HG03378 (cell line): ENCODE measurements around the gene PPARG.

ENCODE experiments used
- ATAC-seq: cut with Tn5 transposase; IDR thresholded peaks from one replicate; pipeline ENCODE4 v1.9.1; 2021; ENCODE audit warnings: mild to moderate bottlenecking, moderate library complexity; ENCODE audit not compliant: unreplicated experiment

PPARG gene

DNA sequence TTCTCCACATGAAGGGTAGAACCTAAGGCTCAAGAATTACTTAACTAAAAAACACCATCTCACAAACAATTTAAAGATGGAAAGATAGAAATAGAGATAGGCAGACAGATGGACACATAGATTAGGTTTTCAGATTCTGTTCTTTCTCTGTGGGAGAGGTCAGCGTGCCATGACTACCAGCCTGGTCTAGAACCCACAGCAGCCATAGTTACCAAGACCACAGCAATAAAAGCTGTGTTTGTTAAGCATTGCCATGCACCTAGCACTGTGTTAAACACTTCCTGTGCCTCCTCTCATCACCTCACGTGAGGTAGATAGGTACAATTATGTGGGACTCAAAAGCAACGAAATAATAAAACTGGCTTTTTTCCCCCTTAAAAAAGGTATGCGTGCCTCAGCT lies 112.3 kb downstream of the PPARG start:
- ATAC-seq, result no peak

DNA sequence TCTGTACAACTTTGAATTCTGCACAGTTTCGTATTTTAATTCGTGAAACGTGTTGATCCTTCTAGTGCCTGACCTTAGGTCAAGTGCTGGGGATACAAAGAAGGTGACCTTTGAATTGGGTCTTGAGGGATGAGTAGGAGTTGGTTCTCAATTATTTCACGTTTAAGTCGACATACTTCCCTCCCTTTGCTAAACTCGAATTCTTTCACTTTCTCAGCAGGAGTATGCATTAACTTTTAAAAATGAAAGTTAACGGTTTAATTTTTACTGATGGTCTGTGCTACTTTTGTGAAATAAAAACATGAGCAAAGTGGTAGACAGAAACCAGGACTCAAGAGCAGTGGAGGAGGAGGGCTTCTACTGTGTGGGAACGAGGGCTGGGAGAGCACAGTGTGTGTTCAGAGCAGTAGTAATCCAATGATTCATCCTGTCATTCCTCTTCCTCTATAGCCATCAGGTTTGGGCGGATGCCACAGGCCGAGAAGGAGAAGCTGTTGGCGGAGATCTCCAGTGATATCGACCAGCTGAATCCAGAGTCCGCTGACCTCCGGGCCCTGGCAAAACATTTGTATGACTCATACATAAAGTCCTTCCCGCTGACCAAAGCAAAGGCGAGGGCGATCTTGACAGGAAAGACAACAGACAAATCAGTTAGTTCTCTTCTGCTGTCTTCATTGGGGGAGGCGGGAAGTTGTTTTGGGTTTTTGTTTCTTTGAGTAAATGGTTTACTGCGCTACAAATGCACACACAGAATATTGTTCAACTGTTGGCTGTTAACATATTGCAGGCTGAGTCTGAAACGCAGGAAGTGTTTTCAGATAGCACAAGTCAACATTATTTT lies 116.8 kb downstream of the PPARG start:
- ATAC-seq, result no peak

DNA sequence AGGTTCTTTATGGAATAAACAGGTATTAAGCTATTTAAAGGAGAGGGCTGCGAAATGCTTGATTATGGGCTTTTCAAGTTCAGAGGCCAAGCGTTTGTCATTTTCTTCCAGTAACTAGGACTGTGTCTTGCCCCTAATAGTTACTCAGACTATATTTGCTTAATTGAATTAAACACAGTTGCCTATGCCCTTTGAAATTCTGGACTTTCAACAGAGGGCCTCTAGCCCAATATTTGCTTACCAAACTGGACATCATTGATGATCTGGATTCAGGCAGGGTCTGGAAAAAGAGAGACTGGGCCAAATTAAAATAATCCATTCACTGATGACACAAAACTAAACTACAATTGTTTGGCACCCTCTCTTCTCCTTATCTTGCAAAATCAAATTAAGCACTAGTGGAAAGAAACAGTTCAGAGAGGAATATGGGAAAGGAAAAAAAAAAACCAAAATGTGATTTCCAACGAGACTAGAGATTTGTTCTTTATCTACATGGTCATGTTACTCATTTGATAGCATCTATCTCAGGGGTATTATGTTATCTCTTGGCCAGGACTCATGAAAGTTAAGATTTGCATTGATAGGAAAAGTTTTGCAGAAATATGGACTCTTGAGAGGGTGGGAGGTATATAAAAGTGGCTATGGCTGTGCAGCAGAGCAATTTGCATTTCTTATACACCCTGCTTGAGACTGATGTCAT lies 120.3 kb downstream of the PPARG start:
- no peak for ATAC-seq

DNA sequence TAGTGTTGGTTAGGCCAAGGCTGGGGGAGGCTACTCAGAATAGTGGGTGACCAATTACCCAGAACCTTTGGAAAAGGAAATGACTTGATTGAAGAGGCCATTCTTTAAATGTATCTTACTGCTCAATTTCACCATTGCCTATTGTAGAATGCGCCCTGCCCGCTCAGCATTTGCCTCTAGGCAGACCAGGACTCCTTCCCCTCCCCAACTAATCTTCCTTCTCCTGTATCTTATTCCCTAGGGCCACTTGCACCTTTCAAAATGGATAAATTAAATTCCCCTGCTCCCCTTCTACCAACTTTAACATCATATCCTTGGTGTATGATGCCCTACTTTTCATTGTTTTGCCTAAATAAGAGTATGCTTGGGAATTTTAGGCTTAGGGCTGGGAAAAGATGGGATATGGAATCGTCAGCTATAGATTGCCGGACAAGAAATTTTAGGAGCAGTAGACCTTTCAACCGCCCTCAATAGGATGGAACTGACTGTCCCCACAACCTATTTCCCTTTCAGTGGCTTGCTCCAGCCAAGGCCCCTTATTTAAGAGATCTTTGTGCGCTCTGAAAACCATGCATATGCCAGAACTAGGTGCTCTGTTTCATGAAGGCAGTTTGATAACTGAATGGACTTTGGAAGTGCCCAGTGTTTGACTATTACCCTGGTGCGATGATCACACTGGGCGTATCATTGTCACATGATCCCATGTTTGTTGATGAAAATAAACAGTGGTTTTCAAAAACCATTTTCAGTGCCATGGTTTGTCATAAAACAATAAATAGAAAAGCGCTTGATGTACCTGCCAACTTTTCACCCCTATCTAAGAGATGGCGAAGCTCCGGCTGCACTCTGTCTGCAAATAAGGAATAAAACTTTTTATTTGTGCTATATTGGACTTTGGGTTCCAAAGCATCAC lies 121.1 kb downstream of the PPARG start:
- ATAC-seq, result no peak

DNA sequence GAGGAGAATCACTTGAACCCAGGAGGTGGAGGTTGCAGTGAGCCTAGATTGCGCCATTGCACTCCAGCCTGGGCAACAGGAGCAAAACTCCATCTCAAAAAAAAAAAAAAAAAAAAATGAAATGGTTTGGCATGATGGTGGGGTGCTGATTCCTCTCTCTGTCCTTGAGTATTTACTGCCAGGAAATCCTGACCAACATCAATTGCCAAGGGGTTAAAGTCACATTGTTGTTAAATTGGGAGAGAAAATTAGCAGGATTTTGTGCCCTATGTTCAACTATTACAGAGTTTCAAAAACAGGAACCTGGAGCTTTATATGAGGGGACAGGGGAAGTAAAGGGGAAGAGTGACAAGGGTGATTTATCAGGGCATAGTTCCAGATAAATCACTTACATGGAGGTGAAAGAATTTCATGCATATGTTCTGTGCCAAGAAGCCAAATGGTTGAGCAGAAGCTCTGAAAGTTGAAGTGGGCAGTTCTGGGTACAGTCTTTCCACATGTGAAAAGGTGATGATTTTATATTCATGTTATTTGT lies 124.9 kb downstream of the PPARG start:
- ATAC-seq, result no peak

DNA sequence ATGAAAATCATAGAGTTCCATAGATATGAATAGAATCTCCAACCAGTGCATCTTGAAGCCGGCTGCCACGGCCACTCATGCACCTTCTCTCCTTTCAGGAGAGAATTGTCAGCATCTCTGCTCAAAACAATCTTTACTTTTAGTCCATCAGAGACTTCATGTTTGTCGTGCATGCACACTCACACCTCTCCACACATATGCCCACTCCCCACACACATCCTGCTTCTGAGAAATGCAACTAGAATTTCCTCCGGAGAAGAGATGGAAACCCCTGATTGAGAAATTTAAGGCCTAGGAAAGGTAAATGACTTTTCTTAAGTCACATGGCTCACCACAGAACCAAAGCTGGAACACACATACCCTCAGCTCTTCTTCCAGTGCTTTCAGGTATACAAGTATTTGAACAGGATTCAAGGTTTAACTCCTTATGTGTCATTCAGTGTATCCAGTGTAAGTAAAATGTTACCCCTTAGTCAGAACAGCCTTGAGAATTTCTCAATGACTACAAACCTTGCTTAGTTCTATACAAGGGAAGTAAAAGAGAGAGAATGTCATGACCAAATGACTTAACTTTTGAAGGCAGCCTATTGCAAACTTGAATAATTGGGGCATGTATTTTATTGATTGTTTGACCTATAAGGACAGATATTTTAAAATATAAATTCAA lies 126.3 kb downstream of the PPARG start:
- ATAC-seq, result no peak

DNA sequence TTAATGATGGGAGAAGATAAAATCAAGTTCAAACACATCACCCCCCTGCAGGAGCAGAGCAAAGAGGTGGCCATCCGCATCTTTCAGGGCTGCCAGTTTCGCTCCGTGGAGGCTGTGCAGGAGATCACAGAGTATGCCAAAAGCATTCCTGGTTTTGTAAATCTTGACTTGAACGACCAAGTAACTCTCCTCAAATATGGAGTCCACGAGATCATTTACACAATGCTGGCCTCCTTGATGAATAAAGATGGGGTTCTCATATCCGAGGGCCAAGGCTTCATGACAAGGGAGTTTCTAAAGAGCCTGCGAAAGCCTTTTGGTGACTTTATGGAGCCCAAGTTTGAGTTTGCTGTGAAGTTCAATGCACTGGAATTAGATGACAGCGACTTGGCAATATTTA lies 127.9 kb downstream of the PPARG start:
- ATAC-seq, result no peak

DNA sequence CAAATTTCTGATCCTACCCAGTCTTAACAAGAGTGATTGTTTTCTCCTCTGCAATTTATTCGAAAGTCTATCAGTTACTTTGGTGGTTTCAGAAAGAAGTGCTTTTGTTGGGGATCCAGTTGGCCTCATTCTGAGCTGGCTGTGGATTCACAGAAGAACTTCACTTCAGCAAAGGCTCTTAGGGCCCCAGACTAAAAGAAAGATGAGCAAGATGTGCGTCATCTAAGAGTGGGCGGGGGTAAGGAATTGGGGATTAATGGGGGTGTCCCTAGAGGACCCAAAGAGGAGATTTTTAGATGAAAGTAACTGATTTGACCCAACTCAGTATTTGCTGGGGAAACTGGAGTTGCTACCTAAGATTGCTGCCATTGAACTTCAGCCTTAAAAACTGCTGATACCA lies 131.5 kb downstream of the PPARG start:
- no peak for ATAC-seq

DNA sequence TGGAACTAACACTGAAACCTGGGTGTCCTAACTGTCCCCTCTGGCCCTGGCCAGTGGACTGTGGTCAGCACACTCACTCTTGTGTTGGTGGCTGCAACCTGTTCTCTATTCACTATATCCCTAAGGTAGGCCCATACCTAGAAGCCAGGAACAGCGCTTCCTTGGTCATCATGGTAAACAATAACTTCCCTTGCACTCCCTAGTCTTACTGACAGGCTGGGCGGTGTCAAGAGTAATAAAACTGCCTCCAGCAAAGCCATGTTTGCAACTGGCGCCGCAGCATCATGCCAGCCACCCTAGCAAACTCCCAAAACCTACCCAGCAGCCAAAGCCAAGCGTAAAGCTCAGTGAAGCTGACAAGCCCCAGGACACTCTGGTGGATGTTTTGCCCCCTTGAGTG lies 132.3 kb downstream of the PPARG start:
- ATAC-seq, result no peak

DNA sequence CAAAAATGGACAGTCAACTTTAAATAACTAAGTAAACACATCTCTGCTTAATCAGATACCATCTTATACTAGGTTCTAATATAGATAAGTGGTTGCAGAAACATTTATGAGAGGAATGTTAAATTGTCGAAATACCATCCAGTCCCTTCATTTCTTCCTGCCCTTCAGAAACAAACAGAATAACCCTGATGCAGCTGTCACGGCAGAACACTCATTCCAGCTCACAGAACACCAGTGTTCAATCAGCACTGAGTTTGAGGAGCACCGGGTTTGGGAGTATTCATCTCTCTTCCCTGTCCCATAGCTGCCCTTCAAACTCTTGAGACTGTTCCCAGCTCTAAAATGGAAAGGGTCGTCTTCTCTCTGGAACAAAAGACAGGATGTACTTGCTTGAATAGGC lies 134.3 kb downstream of the PPARG start:
- no peak for ATAC-seq

DNA sequence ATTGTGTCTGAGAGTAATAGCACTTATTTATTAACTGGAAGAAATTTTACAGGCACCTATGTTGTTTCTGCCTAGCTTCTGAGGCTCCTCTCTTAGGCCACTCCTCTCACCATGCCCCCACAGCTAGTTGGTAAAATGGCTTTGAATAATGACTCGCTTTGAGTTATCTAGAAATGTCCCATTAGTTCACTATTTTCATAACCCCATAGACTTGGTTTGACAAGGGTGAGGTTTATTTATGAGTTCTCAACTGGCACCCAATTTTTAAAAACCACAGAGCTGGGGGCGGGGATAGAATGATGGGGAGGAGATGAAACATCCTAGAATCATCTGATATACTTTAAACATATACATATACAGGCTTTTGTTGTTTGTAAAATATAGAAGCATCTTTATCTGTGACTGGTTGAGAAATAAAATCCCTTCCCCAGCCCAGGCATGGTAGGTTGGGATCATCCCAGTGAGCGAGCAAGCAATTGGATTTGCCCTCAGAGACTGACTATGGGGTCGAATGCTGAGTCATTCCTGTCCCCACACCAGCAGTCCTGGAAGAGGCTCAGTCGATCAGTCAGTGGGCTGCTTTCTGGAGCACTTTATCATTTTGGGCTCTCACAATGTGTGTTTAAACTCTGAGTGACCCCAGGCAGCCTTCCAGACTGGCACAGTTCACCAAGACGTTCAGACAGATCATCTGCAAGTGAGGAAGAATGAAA lies 135.2 kb downstream of the PPARG start:
- ATAC-seq, result no peak

DNA sequence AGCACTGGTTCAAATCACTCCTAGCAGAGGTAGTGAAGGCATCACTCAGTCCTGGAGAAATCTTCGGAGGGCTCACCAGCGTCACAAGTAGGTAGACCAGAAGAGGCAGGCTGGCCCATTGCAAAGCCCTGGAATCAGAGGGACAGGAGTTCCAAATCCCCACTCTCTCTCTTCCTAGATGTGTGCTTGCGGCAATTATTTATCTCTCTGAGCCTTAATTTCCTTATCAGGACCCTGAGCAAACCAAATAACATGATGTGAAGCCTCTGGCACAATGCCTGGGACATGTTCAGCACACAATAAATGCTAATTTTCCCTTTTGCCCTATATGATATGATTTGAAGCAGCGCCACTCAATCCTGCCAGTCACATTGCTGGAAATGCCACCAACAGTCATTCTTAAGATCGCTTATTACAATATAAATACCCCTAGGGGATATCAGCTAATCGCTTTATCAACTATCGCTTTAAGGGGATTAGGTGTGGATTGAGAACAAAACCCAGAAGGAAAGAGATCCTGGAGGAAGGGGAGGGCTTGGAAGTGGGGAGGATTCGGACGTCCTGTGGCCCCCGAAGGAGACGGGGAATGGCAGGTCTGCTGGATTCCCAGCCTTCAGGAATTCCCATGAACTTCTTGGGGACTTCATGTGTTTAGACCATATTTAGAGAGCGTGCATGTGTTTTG lies 135.9 kb downstream of the PPARG start:
- ATAC-seq, result no peak

DNA sequence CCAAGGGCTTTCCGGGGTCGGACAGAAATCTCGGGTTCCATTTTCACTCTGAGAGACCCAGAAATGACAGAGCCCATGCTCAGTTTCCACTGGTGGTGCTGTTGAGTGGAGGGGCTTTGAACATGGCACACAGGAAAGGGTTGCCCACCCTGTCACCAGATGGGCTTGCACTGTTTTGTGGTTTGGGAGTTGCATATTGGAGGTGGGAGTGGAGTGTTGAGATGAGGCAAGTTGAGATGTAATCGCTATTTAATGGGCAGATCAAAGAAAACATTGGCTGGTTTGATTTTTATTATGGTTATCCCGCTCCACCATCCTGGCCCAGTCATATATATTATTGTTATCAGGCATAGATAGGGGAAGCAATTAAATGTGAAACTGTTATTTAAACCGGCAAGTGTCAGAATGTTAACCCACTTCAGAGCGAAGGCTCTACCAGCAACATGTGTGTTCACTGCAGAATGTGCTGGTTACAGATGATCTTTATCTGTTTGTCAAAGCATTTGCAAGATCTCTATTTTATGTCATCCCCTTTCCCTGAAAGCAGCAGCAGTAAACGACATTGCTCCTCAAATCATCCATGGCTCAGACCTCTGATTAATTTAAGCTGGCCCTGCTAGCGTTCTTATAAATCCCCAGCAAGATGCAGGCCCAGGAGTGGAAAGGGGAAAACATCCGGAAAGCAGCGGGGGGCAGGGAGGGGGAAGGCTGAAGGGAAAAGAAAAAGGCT lies 137.1 kb downstream of the PPARG start:
- no peak for ATAC-seq

DNA sequence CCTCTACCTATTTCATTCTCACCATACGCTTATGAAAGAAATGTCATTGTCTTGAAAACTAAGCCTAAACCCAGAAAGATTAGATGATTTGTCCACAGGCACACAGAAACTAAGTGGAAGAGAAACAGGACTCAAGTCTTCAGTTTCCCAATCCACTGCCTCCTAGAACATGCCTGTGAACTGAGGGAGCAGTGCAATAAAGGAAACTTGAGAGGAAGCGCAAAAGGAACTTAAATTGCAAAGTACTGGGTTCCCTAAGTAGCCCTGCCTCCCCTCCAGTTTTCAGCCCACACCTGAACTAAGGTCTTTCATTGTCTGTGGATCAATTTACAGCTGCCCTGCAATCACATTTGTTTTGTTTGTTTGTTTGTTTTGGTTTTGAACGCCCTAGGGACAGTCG lies 138.7 kb downstream of the PPARG start:
- ATAC-seq, result no peak

DNA sequence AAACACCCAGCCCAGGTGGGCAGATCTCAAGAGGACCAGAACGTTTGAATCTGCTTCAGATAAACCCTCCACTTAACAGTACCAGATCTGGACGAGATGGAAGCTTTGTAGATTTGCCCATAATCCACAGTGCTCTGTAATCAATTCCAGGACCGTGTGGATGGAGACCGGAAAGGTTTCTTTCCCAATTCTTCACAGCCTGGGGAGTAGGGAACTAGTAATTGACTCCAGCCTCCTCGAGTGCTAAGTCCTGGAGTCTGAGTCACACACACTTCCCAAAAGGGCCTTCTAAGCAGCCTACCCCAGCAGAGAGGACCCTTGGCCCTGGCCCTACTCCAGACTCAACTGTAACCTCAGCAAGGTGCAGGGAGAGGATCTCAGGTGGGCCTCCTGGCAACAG lies 139.3 kb downstream of the PPARG start:
- ATAC-seq, result no peak

DNA sequence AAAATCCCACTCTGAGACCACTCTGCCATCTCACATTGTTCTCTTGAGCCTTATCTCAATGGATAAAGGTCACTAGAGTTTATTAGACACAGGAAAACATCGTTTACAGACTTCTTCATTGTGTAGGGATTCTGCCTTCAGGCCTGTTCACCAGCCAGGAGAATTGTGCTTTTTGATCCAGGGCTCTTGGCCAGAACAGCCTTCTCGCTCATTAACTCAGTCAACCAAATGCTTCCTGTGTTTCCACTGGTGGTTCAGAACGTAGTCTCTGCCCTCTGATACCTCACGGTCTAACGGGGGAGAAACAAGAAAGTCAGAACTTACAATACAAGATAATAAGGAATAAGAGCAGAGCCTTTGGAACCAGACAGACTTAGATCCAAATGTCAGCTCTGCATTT lies 141.2 kb downstream of the PPARG start:
- no peak for ATAC-seq

DNA sequence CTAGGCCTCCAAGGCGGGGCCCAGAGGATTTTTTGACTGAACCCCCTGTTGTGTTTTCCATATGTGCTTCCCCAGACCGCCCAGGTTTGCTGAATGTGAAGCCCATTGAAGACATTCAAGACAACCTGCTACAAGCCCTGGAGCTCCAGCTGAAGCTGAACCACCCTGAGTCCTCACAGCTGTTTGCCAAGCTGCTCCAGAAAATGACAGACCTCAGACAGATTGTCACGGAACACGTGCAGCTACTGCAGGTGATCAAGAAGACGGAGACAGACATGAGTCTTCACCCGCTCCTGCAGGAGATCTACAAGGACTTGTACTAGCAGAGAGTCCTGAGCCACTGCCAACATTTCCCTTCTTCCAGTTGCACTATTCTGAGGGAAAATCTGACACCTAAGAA lies 145.0 kb downstream of the PPARG start:
- no peak for ATAC-seq

DNA sequence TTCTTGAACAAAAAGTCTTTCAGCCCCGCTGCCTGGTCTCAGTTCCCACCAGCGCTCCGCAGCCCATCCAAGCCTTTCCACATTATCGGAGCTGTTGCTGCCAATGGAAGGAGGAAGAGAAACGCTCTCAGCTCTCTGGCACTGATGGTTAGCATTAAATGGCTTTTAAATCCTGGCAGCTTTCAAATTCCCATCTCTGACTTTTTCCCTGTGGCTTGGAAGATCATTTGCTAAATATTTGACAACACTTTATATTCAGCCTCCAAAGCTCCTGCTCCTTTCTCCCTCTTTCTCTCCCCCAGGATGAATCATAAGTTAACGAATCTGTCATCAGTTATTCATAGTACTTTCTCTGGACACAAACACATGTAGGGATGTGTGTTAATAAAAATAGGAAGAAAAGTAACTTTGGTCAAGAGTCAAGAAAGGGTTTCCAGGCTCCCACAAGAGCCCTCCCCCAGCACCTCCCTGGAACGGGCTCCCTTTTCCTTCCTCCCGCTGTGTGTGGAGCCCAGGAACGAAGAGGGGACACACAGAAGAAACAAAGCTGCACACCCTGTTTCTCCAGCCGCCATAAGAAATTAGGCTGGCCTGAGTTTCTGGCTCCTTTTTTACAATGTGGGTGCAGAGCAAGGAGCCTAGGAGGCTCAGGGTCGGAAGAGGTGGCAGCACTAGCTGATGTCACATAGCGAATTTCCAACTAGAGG lies 147.8 kb downstream of the PPARG start:
- no peak for ATAC-seq
